Measurements from ENCODE around the gene PSMD10. TPM values are rescaled to one million over a fixed set of nuclear protein-coding genes. Genes with fewer than 3 reads are reported as not detected.

PSMD10 gene
- total RNA-seq, 1 donor from 2014 or later: 63.5 TPM

DNA sequence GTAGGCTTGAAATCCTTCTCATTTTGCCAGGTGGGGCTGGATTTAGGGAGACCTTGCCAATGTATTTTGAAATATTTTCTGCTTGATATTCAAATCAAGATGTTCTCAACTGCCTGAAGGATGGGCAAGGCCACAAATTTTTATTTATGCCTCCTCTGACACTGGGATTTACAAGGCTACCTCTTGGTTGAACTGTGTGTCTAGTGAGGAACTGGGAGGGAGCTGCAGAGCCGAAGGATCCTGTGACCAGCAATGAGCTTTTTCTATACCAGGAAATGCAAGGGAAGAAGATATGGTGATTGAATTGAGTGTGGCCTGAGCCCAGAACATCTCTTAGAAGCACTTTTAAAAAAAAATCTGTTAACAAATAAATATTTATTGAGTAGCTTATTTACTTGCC lies 31.5 kb downstream of the PSMD10 start:
- Mint-ChIP-seq H3K27ac (no peak overlapping the region), H3K4me3 (no peak overlapping the region), H3K9me3 (peaks cover 4% of the 10 kb centered on the region), H3K4me1 (no peaks in the 10 kb centered on the region), H3K36me3 (no peaks in the 10 kb centered on the region), H3K27me3 (ENCODE audit: low read depth) (no peaks in the 10 kb centered on the region)
- DNase-seq (ENCODE audit: low spot score in 2 of 2, unreplicated experiment in 2 of 2): no peak
- TF ChIP-seq, protein P1, sequence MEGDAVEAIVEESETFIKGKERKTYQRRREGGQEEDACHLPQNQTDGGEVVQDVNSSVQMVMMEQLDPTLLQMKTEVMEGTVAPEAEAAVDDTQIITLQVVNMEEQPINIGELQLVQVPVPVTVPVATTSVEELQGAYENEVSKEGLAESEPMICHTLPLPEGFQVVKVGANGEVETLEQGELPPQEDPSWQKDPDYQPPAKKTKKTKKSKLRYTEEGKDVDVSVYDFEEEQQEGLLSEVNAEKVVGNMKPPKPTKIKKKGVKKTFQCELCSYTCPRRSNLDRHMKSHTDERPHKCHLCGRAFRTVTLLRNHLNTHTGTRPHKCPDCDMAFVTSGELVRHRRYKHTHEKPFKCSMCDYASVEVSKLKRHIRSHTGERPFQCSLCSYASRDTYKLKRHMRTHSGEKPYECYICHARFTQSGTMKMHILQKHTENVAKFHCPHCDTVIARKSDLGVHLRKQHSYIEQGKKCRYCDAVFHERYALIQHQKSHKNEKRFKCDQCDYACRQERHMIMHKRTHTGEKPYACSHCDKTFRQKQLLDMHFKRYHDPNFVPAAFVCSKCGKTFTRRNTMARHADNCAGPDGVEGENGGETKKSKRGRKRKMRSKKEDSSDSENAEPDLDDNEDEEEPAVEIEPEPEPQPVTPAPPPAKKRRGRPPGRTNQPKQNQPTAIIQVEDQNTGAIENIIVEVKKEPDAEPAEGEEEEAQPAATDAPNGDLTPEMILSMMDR (IDR thresholded peaks at IDR 0.05; ENCODE audit: unreplicated experiment): no peak

DNA sequence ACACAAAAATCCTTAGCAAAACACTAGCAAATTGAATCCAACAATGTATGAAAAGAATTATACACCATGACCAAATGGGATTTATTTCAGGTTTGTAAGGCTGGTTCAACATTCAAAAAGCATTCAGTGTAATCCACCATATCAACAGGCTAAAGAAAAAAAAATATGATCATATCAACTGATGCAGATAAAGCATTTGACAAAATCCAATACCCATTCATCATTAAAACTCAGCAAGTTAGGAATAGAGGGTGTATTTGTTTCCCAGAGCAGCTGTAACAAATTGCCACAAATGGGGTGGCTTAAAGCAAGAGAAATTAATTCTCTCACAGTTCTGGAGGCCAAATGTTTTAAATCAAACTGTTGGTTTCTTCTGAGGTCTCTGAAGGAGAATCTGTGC lies 35.8 kb downstream of the PSMD10 start:
- Mint-ChIP-seq H3K4me1 (no peaks in the 10 kb centered on the region), H3K27ac (no peak overlapping the region), H3K27me3 (ENCODE audit: low read depth) (no peaks in the 10 kb centered on the region), H3K4me3 (no peak overlapping the region), H3K36me3 (no peaks in the 10 kb centered on the region), H3K9me3 (peaks cover 12% of the 10 kb centered on the region)
- DNase-seq (ENCODE audit: low spot score in 2 of 2, unreplicated experiment in 2 of 2): no peak
- TF ChIP-seq, protein P1 (IDR thresholded peaks at IDR 0.05; ENCODE audit: unreplicated experiment): no peak

DNA sequence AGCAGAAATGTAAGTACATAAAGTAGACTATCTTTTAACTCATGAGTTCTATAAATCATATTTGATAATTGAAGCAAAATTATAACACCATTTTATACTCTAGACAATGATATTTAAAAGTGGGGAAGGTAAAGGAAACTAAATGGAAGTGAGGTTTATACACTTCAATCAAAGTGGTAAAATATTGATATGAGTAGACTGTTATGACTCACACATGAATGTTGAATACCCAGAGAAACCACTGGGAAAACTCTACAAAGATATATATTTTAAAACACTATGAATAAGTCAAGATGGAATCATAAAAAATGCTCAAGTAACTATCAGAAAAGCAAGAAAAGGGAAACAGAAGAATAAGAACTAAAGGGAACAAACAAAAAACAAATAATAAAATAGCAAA lies 38.1 kb downstream of the PSMD10 start:
- Mint-ChIP-seq H3K27me3 (ENCODE audit: low read depth) (no peaks in the 10 kb centered on the region), H3K9me3 (peaks cover 12% of the 10 kb centered on the region), H3K36me3 (no peaks in the 10 kb centered on the region), H3K4me3 (no peak overlapping the region), H3K4me1 (no peaks in the 10 kb centered on the region), H3K27ac (no peak overlapping the region)
- DNase-seq (ENCODE audit: low spot score in 2 of 2, unreplicated experiment in 2 of 2): no peak
- TF ChIP-seq, protein P1 (IDR thresholded peaks at IDR 0.05; ENCODE audit: unreplicated experiment): no peak

DNA sequence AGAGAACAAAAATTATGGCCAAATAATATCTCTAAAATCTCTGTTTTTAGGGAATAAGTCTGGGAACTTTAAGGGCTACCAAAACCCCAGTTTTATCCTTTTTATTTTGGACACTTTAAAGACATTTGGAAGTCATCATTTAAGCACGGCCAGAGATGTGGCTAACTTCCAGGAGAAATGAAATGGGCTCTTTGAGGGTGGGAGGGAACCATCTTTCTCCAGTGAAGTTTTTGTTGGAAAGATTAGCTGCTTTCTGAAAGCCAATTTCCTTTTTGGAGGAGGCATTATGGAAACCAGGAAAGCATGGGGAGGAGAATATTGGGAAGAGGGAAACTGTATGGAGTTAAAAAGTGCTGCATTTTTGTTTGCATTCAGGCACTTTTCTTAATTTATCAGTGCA lies 41.7 kb downstream of the PSMD10 start:
- no peak for DNase-seq (ENCODE audit: low spot score in 2 of 2, unreplicated experiment in 2 of 2)
- Mint-ChIP-seq H3K4me1 (peaks cover 2% of the 10 kb centered on the region), H3K4me3 (no peak overlapping the region), H3K9me3 (peaks cover 12% of the 10 kb centered on the region), H3K27ac (no peak overlapping the region), H3K27me3 (ENCODE audit: low read depth) (no peaks in the 10 kb centered on the region), H3K36me3 (no peaks in the 10 kb centered on the region)
- TF ChIP-seq, protein P1 (IDR thresholded peaks at IDR 0.05; ENCODE audit: unreplicated experiment): no peak

DNA sequence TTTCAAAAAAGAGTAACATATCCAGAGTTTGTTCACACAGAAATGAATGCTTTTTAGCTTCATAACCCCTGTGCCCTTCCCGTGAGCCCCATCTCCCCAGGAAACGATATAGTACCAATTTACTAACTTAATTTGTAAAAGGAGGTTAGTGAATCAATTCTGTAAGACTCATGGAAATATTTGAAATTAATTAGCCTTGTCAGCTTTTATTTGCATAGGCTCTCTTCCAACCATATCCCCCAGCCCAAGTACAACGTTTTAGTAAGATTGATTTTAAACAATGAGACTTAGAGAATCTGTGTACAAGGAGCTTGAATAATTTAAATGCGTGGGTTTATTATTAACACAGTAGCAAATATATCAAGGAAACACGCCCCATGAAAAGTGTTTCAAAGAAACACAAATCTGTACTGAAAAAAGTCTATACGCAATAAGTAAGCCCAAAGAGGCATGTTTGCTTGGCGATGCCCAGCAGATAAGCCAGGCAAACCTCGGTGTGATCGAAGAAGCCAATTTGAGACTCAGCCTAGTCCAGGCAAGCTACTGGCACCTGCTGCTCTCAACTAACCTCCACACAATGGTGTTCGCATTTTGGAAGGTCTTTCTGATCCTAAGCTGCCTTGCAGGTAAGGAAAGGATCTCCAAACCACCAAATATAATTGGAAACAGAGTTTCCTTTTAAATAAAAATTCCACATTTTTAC lies 46.6 kb downstream of the PSMD10 start, which contains the start of gene VSIG1:
Gene VSIG1, plus strand, starts transcription at position 512 of the 703 bp plus-strand sequence. Its CDS starts 66 bp downstream, at position 578.
- peaks cover 10% of the 10 kb centered on the region for H3K9me3 Mint-ChIP-seq
- TF ChIP-seq, protein P1 (IDR thresholded peaks at IDR 0.05; ENCODE audit: unreplicated experiment): no peak
- no peak within 1 kb of the TSS for H3K27ac Mint-ChIP-seq
- H3K27me3 Mint-ChIP-seq (ENCODE audit: low read depth): no peaks in the 10 kb centered on the region
- H3K36me3 Mint-ChIP-seq: no peaks in the 10 kb centered on the region
- DNase-seq (ENCODE audit: low spot score in 2 of 2, unreplicated experiment in 2 of 2): no peak
- H3K4me3 Mint-ChIP-seq: no peak within 1 kb of the TSS
- peaks cover 3% of the 10 kb centered on the region for H3K4me1 Mint-ChIP-seq
